T-cell (primary cell): ENCODE data around the gene CREBBP. TPM values are rescaled to one million over a fixed set of nuclear protein-coding genes. Genes with fewer than 3 reads are reported as not detected.
A peak's percentile ranks its signal among the peaks of the same experiment; 100 is the strongest.

Experiments
- ATAC-seq, 4 experiments: fragments of 200-7000 bp in 3 of 4; fragments of 150-1000 bp in 1 of 4; cut with Tn5 transposase; replicated peaks in 1 of 4; 1 replicate in 3 of 4; 2 replicates in 1 of 4; pipeline ENCODE4 v1.10.0; 2021; ENCODE audit warnings: moderate library complexity in 3 of 4, mild to moderate bottlenecking in 2 of 4, moderate number of reproducible peaks in 1 of 4
- CTCF ChIA-PET, 2 donors: fragments of 300-600 bp; sonication (Branson Sonifier 250); formaldehyde crosslinking; loops; one replicate each; lab custom pipeline; 2022; ENCODE audit warnings: antibody characterized with exemption in 2 of 2; lab: Charles Lee
- POLR2A ChIA-PET, 2 donors: fragments of 300-600 bp; sonication (Branson Sonifier 250); formaldehyde crosslinking; loops; one replicate each; lab custom pipeline; 2022; ENCODE audit warnings: antibody characterized with exemption in 2 of 2; lab: Charles Lee
- DNase-seq, 35 experiments: peaks; one replicate each; pipeline versions ENCODE4 v3.0.0 to v3.0.0-alpha.2; 2013 to 2023
- H3K27ac ChIP-seq: one replicate; pipeline ENCODE4 v1.5.1; 2013; ENCODE audit warnings: low read length
- H3K27me3 ChIP-seq, 2 experiments: replicated peaks in 1 of 2; 1 replicate in 1 of 2; 2 replicates in 1 of 2; pipeline versions ENCODE4 v1.6.1 to v1.7.0; 2013; ENCODE audit warnings: low read length in 1 of 2, mixed read lengths in 1 of 2; ENCODE audit not compliant: control insufficient read depth in 2 of 2, insufficient read depth in 2 of 2; ENCODE audit errors: extremely low read depth in 1 of 2
- H3K36me3 ChIP-seq, 2 donors: 1 replicate in 1 of 2; 2 replicates in 1 of 2; pipeline versions ENCODE4 v1.6.1 to v1.7.0; 2013; ENCODE audit warnings: low read length in 1 of 2; ENCODE audit not compliant: control insufficient read depth in 2 of 2, insufficient read depth in 1 of 2; ENCODE audit errors: extremely low read depth in 1 of 2
- H3K4me1 ChIP-seq, 2 experiments: 1 replicate in 1 of 2; 2 replicates in 1 of 2; pipeline versions ENCODE4 v1.6.1 to v1.7.0; 2013; ENCODE audit warnings: low read length in 2 of 2, mixed read lengths in 1 of 2; ENCODE audit not compliant: insufficient read depth in 2 of 2, control insufficient read depth in 1 of 2; ENCODE audit errors: extremely low read depth in 1 of 2
- H3K4me3 ChIP-seq, 2 donors: 1 replicate in 1 of 2; 2 replicates in 1 of 2; pipeline versions ENCODE4 v1.5.1 to v1.7.0; 2013; ENCODE audit warnings: mild to moderate bottlenecking in 2 of 2, low read length in 1 of 2, moderate library complexity in 1 of 2; ENCODE audit not compliant: control insufficient read depth in 1 of 2; ENCODE audit errors: extremely low read depth in 1 of 2
- H3K9me3 ChIP-seq: 2 replicates; pipeline ENCODE4 v1.7.0; 2013
- H3K27ac Mint-ChIP-seq, 2 donors: one replicate each; pipeline ENCODE4 v1.8.0; 2020 to 2021; ENCODE audit warnings: mild to moderate bottlenecking in 2 of 2, mixed read lengths in 2 of 2
- H3K27me3 Mint-ChIP-seq, 2 donors: one replicate each; pipeline ENCODE4 v1.8.0; 2021 to 2022; ENCODE audit warnings: mixed read lengths in 2 of 2
- H3K36me3 Mint-ChIP-seq: one replicate; pipeline ENCODE4 v1.8.0; 2021; ENCODE audit warnings: mixed read lengths
- H3K4me1 Mint-ChIP-seq, 3 donors: one replicate each; pipeline ENCODE4 v1.8.0; 2020 to 2022; ENCODE audit warnings: mixed read lengths in 3 of 3, mild to moderate bottlenecking in 1 of 3
- H3K4me3 Mint-ChIP-seq, 3 donors: one replicate each; pipeline ENCODE4 v1.8.0; 2020 to 2022; ENCODE audit warnings: mild to moderate bottlenecking in 3 of 3, mixed read lengths in 3 of 3, moderate library complexity in 3 of 3
- H3K9me3 Mint-ChIP-seq, 3 donors: one replicate each; pipeline ENCODE4 v1.8.0; 2020 to 2022; ENCODE audit warnings: mixed read lengths in 3 of 3
- WGBS: methylation state at CpG from one replicate; pipeline ENCODE4 v1.1.5; 2013; ENCODE audit warnings: missing lambda C conversion rate; ENCODE audit not compliant: insufficient coverage; 5-methylcytosine and 5-hydroxymethylcytosine counted together
- total RNA-seq, 35 experiments: library from RNA in 6 of 35; stranded (reverse) in 6 of 35; fragments of 120-200 nt in 1 of 35; gene quantifications; one replicate each; pipeline versions ENCODE4 v1.2.1 to v1.2.4 and lab custom pipeline; 2013 to 2026

CREBBP gene
- total RNA-seq, 5 donors from 2014 or later (not counting 1 experiment from before 2014, with no cell fraction given), result 114 to 183 (median 127) TPM

DNA sequence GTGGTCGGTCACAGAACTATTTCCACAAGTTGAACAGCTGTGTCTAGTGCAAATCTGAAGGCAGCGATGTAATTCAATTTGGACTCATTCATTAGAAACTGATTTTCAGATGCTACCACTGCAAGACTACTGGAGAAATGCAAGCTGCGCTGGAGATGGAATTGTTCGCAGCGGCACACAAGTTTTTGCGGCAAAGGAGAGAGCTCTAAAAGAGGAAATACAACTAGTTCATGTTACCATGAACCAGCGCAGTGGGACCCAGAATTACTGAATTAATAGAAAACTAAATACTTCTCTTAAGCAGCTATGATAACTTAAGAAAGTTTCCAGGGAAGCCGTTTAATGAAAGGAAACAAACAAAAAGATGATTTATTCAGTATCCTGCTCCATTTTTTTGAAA lies 1.9 kb downstream of the CREBBP start:
- ATAC-seq (no peak), DNase-seq (no peak)
- Histone ChIP-seq H3K4me1 (peaks cover 33 to 58% of the 10 kb centered on the region in 2 experiments), H3K27ac (no peak overlapping the region), H3K27me3 (peaks cover 0 to 14% of the 10 kb centered on the region in 2 experiments), H3K36me3 (peaks cover 3 to 8% of the 10 kb centered on the region in 2 donors), H3K9me3 (no peaks in the 10 kb centered on the region), H3K4me3 (peak overlapping the region; percentile 68 to 93)
- ChIA-PET POLR2A (interaction anchor here in 1 of 2 donors (0.6 kb wide), 1 partner anchor 979 kb away, joined by 4 read pairs; no protein-coding TSS in a partner anchor), CTCF (interaction anchor here in 1 of 2 donors (0.7 to 1.4 kb wide), 4 partner anchors 11 to 99 kb away, joined by 3 to 5 read pairs (median 3); no protein-coding TSS in a partner anchor)
- 0% methylated on average over 1 of the region's 8 CpGs for WGBS
- Mint-ChIP-seq H3K27ac (peak overlapping the region; percentile 85 to 86), H3K36me3 (peaks cover 22% of the 10 kb centered on the region), H3K27me3 (peaks cover 0 to 4% of the 10 kb centered on the region in 2 donors), H3K4me1 (peaks cover 58 to 68% (median 66%) of the 10 kb centered on the region in 3 donors), H3K4me3 (peak overlapping the region; percentile 91 to 94 (median 93)), H3K9me3 (no peaks in the 10 kb centered on the region)

DNA sequence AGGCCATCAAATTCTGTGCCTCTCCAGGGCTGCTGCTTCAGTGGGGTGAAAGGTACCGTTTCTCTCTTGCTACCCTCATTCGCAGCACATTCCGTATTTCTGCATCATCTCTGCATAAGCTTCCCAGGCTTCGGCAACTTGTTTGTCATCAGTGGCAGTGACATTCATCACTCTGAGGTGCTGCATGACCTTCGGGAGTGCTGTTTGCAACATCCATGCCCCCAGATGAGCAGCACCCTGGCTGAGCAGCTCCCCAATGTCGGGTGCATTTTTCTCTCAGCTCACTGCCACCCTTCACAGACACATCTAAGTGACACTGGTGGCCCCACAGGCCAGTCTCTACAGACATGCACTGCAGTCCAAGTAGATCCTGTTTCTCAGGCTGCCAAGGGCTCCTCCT lies 3.8 kb downstream of the CREBBP start:
- no peak for ATAC-seq
- Mint-ChIP-seq H3K36me3 (peaks cover 22% of the 10 kb centered on the region), H3K9me3 (no peaks in the 10 kb centered on the region), H3K4me3 (peak overlapping the region; percentile 91 to 94 (median 93)), H3K27me3 (no peaks in the 10 kb centered on the region), H3K4me1 (peaks cover 76 to 79% (median 77%) of the 10 kb centered on the region in 3 donors), H3K27ac (no peak overlapping the region)
- H3K27me3 ChIP-seq, result peaks cover 0 to 3% of the 10 kb centered on the region in 2 experiments
- H3K9me3 ChIP-seq, result no peaks in the 10 kb centered on the region
- peaks cover 39 to 73% of the 10 kb centered on the region in 2 experiments for H3K4me1 ChIP-seq
- WGBS, result 81% methylated on average over 5 of the region's 6 CpGs
- ChIA-PET CTCF (interaction anchor here in 1 of 2 donors (0.6 kb wide), 1 partner anchor 15 kb away, joined by 3 read pairs; no protein-coding TSS in a partner anchor), POLR2A (interaction anchor here in 1 of 2 donors (0.5 to 0.6 kb wide), 2 partner anchors 200 to 742 kb away, joined by 5 to 11 read pairs; partner anchors contain the start of gene ZNF213)
- no peak for DNase-seq
- H3K36me3 ChIP-seq, result peaks cover 6 to 17% of the 10 kb centered on the region in 2 donors
- no peak overlapping the region for H3K4me3 ChIP-seq
- H3K27ac ChIP-seq, result no peak overlapping the region

DNA sequence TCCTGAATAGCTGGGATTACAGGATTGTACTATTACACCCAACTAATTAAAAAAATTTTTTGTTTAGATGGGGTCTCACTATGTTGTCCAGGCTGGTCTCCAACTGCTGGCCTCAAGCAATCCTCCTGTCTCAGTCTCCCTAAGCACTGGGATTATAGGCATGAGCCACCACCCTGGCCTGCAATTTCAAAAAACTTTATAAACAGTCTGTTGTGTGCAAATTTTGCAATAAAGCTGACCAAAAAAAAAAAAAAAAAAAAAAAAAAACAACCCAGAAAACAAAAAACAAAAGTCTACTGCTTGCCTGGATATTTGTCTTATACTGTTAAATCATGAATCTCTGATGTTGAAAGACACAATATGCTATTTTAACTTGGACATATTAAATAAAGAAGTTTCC lies 4.4 kb downstream of the CREBBP start:
- H3K36me3 Mint-ChIP-seq, result peaks cover 22% of the 10 kb centered on the region
- H3K9me3 ChIP-seq, result no peaks in the 10 kb centered on the region
- H3K27me3 ChIP-seq, result no peaks in the 10 kb centered on the region
- no peak overlapping the region for H3K27ac Mint-ChIP-seq
- CTCF ChIA-PET, result interaction anchor here in 1 of 2 donors (0.6 kb wide), 1 partner anchor 14 kb away, joined by 3 read pairs; no protein-coding TSS in a partner anchor
- H3K4me3 ChIP-seq, result no peak overlapping the region
- peaks cover 6 to 17% of the 10 kb centered on the region in 2 donors for H3K36me3 ChIP-seq
- DNase-seq (no peak), ATAC-seq (no peak)
- H3K4me3 Mint-ChIP-seq, result peak overlapping the region in 2 of 3 donors; percentile 91 to 93
- H3K4me1 ChIP-seq, result peaks cover 44 to 69% of the 10 kb centered on the region in 2 experiments
- no peaks in the 10 kb centered on the region for H3K27me3 Mint-ChIP-seq
- POLR2A ChIA-PET, result interaction anchor here (0.5 to 0.6 kb wide), 3 partner anchors 96 to 199 kb away, joined by 3 to 16 read pairs (median 5); no protein-coding TSS in a partner anchor
- peaks cover 79 to 82% (median 80%) of the 10 kb centered on the region in 3 donors for H3K4me1 Mint-ChIP-seq
- no peak overlapping the region for H3K27ac ChIP-seq
- no peaks in the 10 kb centered on the region for H3K9me3 Mint-ChIP-seq

DNA sequence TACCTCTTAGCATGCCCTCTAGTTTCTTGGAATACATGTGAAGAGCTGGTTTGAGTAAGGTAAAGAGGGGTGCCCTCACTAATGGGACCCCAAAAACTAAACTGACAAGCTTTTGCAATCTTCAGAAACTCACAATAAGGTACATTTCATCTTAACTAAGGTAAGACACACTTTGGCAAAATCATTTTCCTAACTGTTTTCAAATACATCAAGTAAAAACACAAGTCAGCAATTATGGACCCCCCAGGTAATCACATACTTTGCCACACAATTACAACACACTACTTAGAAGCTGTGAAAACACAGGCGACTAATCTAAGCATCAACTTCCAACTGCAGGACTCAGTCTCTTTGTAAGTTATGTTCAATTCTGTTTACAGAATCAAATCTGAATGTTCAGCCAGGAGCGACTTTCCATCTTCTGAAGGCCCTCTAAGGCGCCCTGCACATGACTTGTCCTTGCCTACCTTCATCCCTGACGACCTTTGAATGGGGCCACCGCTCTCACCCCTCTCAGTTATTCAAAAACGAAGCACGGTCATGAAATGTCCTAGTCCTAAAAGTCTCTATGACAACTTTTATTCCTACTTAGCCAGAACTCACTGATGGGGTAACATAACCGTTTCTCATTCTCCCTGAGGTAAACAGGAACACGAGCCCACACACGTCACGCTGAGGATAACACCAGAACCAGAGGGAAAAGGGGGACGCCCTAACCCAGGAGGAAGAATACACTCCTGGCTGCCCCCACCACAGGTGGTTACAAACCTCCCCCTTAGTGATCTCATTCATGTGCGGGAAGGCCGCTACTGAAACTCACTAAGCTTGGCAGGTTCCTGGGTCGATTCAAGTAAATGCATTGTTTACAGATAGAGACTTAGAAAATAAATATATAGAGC lies 5.5 kb downstream of the CREBBP start:
- 83% methylated on average over 8 of the region's 15 CpGs for WGBS
- ChIA-PET POLR2A (interaction anchor here (0.6 to 0.9 kb wide), 3 partner anchors 14 to 339 kb away, joined by 3 to 5 read pairs (median 3); no protein-coding TSS in a partner anchor), CTCF (interaction anchor here in 1 of 2 donors (0.6 kb wide), 1 partner anchor 9 kb away, joined by 4 read pairs; no protein-coding TSS in a partner anchor)
- Histone ChIP-seq H3K4me3 (no peak overlapping the region), H3K9me3 (no peaks in the 10 kb centered on the region), H3K27ac (no peak overlapping the region), H3K4me1 (peaks cover 50 to 73% of the 10 kb centered on the region in 2 experiments), H3K27me3 (no peaks in the 10 kb centered on the region), H3K36me3 (peaks cover 6 to 17% of the 10 kb centered on the region in 2 donors)
- Mint-ChIP-seq H3K9me3 (no peaks in the 10 kb centered on the region), H3K27ac (peak overlapping the region in 1 of 2 donors; percentile 20), H3K36me3 (peaks cover 22% of the 10 kb centered on the region), H3K27me3 (no peaks in the 10 kb centered on the region), H3K4me3 (peak overlapping the region; percentile 26 to 91 (median 29)), H3K4me1 (peaks cover 91 to 93% (median 91%) of the 10 kb centered on the region in 3 donors)
- ATAC-seq (no peak), DNase-seq (no peak)

DNA sequence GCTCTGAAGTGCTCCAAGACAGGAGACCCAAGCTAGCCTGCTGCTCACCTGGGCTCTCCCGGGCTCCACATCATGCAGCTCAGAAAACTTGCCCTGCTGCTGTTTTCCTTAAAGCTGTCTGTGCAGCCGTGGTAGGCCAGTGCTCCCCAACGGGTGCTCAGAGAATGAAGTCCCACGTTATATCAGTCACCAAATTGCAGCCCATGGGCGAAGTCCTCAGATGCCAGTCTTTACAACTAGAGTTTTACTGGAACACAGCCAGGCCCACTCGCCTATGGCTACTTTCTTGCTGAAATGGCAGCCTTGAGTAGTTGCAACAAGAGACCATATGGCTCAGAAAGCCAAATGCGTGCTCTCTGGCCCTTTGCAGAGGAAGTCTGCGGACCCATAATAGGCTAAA lies 6.3 kb downstream of the CREBBP start:
- no peak overlapping the region for H3K4me3 ChIP-seq
- peak overlapping the region in 1 of 3 donors; percentile 91 for H3K4me3 Mint-ChIP-seq
- DNase-seq (no peak), ATAC-seq (no peak)
- no peak overlapping the region for H3K27ac ChIP-seq
- no peaks in the 10 kb centered on the region for H3K9me3 Mint-ChIP-seq
- H3K36me3 Mint-ChIP-seq, result peaks cover 25% of the 10 kb centered on the region
- ChIA-PET POLR2A (no interaction called here), CTCF (no interaction called here)
- H3K27me3 ChIP-seq, result no peaks in the 10 kb centered on the region
- peaks cover 98 to 99% (median 99%) of the 10 kb centered on the region in 3 donors for H3K4me1 Mint-ChIP-seq
- 92% methylated on average over 8 of the region's 8 CpGs for WGBS
- H3K27me3 Mint-ChIP-seq, result no peaks in the 10 kb centered on the region
- peaks cover 51 to 74% of the 10 kb centered on the region in 2 experiments for H3K4me1 ChIP-seq
- no peaks in the 10 kb centered on the region for H3K9me3 ChIP-seq
- peaks cover 6 to 17% of the 10 kb centered on the region in 2 donors for H3K36me3 ChIP-seq
- no peak overlapping the region for H3K27ac Mint-ChIP-seq
